ENCODE results near the gene AKAP6.
"Not testable (repeated sequence)": the region's sequence is repeated elsewhere in the genome, so short reads cannot be mapped to it uniquely, and the experiment has no call there.

Gene AKAP6

DNA sequence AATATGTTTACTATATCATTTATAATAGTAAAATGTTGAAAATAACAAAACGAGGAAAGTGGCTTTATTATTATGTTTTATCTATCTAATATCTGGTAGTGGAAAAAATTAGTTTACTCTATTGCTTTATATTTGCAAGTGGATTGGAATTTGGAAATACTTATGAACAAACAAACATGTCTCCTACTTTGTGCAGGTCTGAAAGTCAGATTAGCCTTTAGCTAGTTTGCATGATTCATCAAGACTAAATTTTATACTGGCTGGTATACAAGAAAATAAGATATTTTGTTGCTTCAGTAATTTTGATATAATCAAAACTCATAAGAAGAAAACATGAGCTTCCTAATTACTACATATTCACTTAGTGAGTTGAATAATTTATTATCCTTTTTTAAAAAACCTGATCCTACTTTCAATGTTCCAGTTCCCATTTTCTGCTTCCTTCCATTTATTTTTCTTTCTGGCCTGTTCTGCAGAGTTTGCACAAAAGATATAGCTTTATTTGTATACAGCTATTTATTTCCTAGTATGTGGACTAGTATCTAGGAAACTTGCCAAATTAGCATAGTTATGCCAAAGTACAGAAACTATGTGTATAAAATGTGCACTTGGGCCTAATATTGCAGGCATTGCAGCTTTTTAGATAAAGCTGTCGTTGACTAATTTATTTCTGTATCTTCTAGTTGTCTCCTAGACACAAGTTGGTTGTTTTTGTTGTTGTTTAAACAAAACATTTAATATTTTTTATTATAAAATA is 122.0 kb downstream of the AKAP6 start:
- peak; percentile 44 for DNase-seq (ENCODE audit: low read depth)
- no peak overlapping the region for H3K4me3 ChIP-seq (ENCODE audit: low read depth, low read length)
- TF ChIP-seq, protein P1, sequence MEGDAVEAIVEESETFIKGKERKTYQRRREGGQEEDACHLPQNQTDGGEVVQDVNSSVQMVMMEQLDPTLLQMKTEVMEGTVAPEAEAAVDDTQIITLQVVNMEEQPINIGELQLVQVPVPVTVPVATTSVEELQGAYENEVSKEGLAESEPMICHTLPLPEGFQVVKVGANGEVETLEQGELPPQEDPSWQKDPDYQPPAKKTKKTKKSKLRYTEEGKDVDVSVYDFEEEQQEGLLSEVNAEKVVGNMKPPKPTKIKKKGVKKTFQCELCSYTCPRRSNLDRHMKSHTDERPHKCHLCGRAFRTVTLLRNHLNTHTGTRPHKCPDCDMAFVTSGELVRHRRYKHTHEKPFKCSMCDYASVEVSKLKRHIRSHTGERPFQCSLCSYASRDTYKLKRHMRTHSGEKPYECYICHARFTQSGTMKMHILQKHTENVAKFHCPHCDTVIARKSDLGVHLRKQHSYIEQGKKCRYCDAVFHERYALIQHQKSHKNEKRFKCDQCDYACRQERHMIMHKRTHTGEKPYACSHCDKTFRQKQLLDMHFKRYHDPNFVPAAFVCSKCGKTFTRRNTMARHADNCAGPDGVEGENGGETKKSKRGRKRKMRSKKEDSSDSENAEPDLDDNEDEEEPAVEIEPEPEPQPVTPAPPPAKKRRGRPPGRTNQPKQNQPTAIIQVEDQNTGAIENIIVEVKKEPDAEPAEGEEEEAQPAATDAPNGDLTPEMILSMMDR (conservative IDR thresholded peaks at IDR 0.05; ENCODE audit: low read depth, low read length) = no peak

DNA sequence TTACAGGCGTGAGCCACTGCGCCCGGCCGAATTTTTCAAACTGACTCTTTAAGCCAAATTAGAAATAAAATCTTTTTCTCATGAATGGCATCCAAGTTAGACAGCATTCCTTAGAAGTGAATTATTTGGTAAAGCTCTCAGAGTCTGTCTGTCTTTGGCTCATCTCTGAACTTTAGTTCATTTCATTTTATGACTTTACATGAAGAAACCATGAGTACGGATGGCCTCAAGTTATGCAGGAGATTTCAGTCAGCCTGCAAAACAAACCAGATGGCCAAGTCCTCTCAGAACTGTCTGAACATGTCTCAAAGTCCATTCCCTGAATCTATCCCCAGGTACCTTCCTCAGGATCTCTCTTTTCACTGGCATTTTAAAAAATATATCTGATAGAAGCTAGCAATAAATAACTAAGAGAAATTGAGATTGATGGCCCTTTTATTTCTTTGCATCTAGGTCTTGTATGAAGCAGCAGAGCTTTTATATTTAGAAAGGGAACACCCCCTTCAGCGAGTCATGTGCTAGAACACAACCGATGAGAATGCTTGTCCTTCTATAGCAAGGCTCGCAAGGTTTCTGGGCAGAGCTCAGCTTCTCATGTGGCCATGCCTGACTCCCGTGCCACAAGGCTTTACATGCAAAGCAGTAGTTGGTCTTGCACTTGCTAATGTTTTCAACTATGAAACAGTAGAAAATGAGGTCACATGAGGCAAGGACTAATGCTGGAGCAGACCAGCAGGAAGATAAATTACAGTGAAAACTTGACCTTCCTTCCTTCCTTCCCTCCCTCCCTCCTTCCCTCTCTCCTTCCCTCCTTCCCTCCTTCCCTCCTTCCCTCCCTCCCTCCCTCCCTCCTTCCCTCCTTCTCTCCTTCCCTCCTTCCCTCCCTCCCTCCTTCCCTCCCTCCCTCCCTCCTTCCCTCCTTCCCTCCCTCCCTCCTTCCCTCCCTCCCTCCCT is 125.0 kb downstream of the AKAP6 start:
- no peak overlapping the region for H3K4me3 ChIP-seq (ENCODE audit: low read depth, low read length)
- TF ChIP-seq, protein P1 (conservative IDR thresholded peaks at IDR 0.05; ENCODE audit: low read depth, low read length) = no peak
- DNase-seq (ENCODE audit: low read depth) = peak; percentile 19

DNA sequence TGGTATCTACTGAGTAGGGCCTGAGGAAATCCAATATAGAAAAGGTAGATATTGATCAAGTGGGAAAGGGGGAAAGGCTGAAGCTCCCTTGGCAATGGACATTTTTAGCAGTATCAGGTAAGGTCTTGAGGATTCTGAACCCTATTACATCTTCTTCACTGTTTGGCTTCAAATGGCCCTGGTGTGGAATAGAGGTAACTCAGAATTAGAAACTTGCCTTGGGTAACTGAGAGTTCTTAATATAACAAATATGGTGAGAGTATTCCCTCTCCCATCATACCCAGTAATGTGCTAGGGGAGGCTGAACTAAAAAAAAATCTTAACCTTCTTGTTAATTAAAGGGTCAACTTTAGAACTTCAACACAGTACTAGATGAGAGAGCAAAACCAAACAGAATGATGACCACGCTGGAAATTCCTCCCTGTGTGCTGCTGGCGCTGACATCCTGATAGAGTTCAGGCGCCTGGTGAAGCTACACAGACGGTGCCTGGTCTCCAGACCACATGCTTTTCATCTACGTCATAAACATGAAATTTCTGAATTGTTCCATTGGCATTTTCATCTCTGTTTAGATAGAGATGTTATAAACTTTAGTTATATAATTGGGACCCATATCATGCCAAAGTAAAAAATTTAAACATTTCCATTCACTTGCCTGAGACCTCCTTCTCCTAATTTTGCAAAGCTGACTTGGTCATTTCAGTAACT is 128.3 kb downstream of the AKAP6 start:
- DNase-seq (ENCODE audit: low read depth) = peak; percentile 89
- TF ChIP-seq, protein P1 (conservative IDR thresholded peaks at IDR 0.05; ENCODE audit: low read depth, low read length) = no peak
- no peak overlapping the region for H3K4me3 ChIP-seq (ENCODE audit: low read depth, low read length)

DNA sequence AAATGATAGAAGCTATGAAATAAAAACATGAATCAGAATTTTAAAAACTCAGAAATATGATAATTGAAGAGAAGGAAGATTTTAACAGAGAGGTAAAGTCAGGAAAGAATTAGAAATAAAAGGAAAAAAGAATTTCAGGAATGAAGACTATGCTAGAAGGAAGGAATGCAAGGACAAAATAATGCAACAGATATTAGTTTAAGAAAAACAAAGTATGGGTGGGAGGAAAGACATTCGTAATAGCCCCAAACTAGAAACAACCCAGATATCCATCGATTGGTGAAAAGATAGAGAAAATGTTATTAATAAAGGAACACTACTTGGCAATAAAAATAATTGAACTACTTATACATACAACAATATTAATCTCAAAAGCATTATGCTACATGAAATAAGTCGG is 129.6 kb downstream of the AKAP6 start:
- TF ChIP-seq, protein P1 (conservative IDR thresholded peaks at IDR 0.05; ENCODE audit: low read depth, low read length) = no peak
- DNase-seq (ENCODE audit: low read depth) = peak; percentile 27
- H3K4me3 ChIP-seq (ENCODE audit: low read depth, low read length) = no peak overlapping the region

DNA sequence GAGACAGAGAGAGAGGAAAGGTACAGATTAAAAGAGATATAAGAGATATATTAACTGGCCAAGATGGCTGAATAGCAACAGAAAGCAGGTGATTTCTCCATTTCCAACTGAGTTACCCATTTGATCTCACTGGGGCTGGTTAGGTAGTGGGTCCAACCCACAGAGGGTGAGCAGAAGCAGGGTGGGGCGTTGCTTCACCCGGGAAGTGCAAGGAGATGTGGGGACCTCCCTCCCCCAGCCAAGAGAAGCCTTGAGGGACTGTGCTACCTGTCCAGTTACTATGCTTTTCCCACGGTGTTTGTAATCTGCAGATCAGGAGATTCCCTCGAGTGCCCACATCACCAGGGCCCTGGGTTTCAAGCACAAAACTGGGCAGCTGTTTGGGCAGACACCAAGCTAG is 131.2 kb downstream of the AKAP6 start:
- H3K4me3 ChIP-seq (ENCODE audit: low read depth, low read length) = no peak overlapping the region
- TF ChIP-seq, protein P1 (conservative IDR thresholded peaks at IDR 0.05; ENCODE audit: low read depth, low read length) = no peak
- DNase-seq (ENCODE audit: low read depth) = no peak

DNA sequence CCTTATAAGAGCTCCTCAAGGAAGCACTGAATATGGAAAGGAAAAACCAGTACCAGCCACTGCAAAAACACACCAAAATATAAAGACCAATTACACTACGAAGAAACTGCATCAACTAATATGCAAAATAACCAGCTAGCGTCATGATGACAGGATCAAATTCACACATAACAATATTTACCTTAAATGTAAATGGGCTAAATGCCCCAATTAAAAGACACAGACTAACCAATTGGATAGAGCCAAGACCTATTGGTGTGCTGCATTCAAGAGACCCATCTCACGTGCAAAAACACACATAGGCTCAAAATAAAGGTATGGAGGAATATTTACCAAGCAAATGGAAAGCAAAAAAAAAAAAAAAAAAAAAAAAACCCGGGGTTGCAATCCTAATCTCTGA is 133.5 kb downstream of the AKAP6 start:
- not testable (repeated sequence) for DNase-seq (ENCODE audit: low read depth); H3K4me3 ChIP-seq (ENCODE audit: low read depth, low read length)

DNA sequence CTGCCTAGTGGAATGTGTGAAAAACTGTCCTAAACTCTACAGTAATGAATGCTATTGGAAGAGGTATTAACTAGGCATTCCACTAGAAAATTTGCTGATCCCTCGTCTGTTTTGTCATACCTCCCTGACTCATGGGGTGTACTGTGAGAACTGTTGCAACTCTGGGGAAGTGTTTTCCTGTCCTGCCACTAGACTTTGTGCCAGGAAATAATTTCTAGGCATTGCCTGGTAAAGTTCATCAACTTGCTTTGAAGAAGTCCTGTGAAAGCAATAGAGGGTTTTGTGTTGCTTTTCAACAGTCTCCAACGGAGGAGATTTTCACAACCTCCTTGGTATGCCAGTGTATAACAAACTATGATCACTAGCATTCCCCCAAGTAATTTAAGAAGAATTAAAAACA is 139.9 kb downstream of the AKAP6 start:
- H3K4me3 ChIP-seq (ENCODE audit: low read depth, low read length) = no peak overlapping the region
- TF ChIP-seq, protein P1 (conservative IDR thresholded peaks at IDR 0.05; ENCODE audit: low read depth, low read length) = no peak
- peak; percentile 91 for DNase-seq (ENCODE audit: low read depth)

Data from choroid plexus epithelial cell (primary cell).